ENCODE results near the gene ATP8A2.
"Not testable (repeated sequence)": the region's sequence is repeated elsewhere in the genome, so short reads cannot be mapped to it uniquely, and the experiment has no call there.

ATP8A2 gene

DNA sequence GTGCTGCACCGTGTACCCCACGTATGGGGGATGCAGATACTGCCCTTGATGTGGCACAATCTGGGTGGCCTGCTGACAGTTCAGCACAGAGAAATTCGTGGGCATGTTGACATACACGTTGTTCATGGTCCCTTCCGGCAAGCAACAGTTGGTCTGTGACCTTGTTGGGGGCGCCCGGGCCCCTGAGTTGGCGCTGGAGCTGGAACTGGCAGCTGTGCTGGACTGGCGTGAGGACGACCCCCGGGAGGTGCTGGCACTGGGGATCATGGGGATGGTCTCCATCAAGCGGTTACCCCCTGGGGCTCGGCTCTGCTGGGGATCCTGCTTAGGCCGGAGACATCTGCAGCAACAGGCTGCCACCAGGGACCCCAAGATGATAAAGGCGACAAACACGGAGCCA lies 674.9 kb downstream of the ATP8A2 start:
- intact Hi-C loops (cut with DNase I), result no loop called here
- DNase-seq, result peak in 1 of 10 donors; percentile 69

- intact Hi-C loops (cut with DNase I), result no loop called here
- no peak for DNase-seq
These were observed 675.3 kb downstream of the ATP8A2 start for GRCh38 chr13:26047040-26047439.

DNA sequence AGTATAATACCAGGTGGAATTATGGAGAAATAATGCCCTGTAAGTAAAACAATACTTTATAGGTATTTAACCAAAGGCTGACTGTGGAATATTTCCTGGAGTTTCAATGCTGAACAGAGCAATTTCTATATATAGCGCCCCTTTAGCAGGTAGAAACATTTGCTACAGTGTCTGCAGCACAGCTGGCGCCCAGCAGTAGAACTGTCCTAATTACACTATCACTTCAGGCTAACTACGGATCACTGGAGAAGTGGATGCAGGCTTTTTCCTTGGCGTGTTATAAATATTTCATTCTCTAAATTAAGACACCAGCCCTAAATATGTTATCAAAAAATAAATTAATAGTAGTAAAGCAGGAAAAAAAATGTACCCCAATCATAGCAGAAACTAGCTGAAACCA lies 677.0 kb downstream of the ATP8A2 start:
- DNase-seq, result no peak
- intact Hi-C loops (cut with DNase I), result no loop called here

DNA sequence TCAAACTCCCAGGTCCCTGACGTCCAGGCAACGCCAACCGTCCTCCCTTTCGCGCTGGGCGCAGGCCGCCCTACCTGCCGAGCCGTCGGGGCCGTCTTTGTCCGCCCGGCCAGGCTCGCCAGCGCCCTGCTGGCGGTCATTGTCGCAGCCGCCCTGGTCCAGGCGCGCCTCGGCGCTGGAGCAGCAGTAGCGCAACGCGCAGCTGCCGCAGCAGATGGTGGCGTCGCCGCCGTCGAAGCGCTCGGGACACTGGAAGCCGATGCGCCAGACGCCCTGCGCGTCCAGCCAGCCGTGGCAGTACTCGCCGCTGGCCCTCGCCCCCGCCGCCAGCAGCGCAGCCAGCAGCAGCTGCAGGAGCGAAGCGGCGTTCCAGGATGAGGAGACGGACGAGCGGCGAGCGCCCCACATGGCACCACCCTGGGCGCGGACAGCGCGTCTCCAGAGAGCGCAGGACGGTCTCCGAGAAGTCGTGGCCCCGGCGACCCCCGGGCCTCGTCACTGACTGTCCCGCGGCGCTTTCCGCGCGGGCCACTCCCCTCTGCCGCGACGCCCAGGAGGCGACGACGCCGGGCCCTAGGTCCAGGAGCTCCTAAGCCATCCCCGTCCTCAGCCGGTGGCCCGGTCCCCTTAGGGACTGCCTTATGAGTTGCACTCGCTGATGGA lies 678.9 kb downstream of the ATP8A2 start:
- intact Hi-C loops (cut with DNase I), result no loop called here
- peak in 6 of 10 donors; percentile 17 to 93 (median 56) for DNase-seq

GRCh38 chr13:26051231-26051656 lies 679.5 kb downstream of the ATP8A2 start:
- DNase-seq, result peak in 3 of 10 donors; percentile 41 to 83 (median 50)
- intact Hi-C loops (cut with DNase I), result no loop called here

DNA sequence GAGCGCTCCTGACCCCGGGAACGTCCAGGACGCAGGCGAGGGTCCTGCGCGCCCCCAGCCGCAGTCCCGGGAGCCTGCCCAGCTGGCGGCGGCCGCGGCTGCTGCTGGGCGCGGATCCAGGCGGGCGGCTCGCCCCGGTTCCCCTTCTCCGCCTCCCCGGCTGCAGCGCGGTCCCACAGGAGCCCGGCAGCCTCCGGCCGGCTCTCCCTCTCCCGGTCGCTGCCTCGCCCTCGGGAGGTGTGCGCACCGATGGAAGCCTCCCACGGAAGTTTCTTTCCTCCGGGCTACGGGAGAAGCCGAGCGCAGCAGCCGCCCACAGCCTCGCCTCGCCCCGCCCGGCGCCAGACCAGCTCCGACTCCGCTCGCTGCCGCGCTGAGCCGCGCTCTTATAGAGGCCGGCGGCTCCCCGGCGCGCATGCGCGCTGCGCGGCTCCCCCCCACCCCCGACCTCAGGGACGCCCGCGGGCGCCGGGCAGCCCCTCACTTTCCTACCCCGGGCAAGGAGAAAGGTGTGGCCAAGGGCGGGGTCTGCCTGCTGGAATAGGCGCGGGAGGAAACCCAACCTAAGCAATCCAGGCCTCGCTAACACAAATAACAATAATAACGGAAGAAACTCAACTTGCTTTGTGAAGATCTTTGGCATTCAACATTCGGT lies 680.0 kb downstream of the ATP8A2 start, which contains the start of gene SHISA2:
Gene SHISA2 (minus strand): TSS at position 360 of the 655 bp plus-strand sequence. CDS start 1,041 bp downstream, outside the sequence.
- DNase-seq, result peak in 8 of 10 donors; percentile 21 to 92 (median 46)
- intact Hi-C loops (cut with DNase I), result no loop called here

GRCh38 chr13:26052337-26052736 lies 680.6 kb downstream of the ATP8A2 start:
- intact Hi-C loops (cut with DNase I), result no loop called here
- DNase-seq, result peak in 1 of 10 donors; percentile 76

DNA sequence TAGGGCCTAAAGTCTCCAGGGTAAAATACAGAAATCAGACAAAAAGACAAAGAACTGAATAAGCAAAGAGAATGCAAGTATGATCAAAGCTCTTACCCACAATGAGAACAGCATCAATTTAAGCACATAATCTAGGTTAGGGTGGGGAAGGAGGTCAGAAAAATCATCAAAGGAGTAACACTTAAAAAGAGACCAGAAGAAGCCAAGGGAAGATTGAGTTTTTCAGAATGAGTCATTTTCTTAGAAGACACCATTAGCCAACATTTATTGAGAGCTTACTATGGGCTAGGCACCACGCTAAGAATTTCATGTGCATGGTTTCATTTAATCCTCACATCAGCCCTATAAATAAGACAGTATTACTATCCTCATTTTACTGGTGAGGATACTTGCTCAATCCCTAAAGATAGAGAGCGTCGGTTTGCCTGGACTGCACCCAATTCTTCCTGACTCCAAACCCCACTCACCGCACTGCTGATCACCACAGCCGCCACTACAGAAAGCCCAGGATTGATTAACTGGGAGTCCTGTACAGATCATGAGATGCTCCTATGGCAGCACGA lies 681.7 kb downstream of the ATP8A2 start:
- intact Hi-C loops (cut with DNase I), result no loop called here
- no peak for DNase-seq

DNA sequence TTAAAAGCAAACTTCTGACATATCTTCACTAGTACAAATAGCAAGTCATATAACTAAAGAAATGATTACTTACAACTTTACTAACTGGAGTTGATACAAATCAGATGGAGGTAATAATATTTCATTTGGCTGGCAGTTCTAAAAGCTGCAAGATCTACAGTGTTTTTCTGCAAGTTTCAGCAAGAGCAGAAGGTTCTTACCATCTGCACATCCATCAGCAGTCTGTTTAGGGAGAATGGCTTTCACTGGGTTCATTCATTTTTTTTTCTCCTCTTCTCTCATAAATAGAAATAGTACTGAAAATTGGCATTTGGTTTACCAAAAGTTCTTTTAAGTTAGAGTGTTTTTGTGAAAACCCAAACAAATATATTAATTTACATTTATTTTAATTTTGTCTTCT lies 683.1 kb downstream of the ATP8A2 start:
- no peak for DNase-seq
- intact Hi-C loops (cut with DNase I), result no loop called here

GRCh38 chr13:26058704-26059103 lies 686.9 kb downstream of the ATP8A2 start:
- intact Hi-C loops (cut with DNase I), result no loop called here
- no peak for DNase-seq

- no peak for DNase-seq
- intact Hi-C loops (cut with DNase I), result no loop called here
These were observed 688.6 kb downstream of the ATP8A2 start for GRCh38 chr13:26060357-26060756.

- DNase-seq, result no peak
- intact Hi-C loops (cut with DNase I), result no loop called here
These were observed 689.5 kb downstream of the ATP8A2 start for GRCh38 chr13:26061256-26061655.

GRCh38 chr13:26061947-26062346 lies 690.2 kb downstream of the ATP8A2 start:
- no peak for DNase-seq
- intact Hi-C loops (cut with DNase I), result loop anchor here (2.0 kb wide), 1 partner anchor 487 kb away; no protein-coding TSS in a partner anchor

DNA sequence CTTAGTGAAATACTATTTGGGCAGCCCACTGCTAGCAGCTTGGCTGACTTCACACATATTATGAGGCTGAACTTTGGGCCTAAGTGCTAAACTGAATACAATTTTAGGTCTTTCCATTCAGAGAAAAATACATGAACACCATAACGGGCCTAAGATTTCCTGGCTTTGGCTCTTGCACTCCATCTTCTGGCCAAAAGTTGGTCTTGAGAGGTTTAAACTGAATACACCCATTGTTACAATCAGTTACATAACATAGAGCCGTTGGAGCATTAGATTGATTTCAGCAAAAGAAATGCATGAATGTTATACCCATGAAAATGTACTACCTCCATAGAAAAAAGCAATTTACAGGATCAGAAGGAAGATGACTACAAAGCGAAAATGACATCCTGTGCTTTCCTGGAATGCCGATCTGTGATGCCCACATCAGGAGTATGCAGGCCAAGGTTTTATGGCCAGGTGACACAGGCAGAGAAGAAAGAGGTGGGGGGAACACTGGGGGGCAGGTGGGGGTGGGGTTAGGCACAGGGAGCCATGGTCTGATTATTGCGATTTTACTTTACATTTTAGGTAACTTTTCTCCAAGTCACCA lies 691.2 kb downstream of the ATP8A2 start:
- intact Hi-C loops (cut with DNase I), result loop anchor here (2.0 kb wide), 1 partner anchor 488 kb away; no protein-coding TSS in a partner anchor
- peak in 4 of 10 donors; percentile 34 to 85 (median 56) for DNase-seq

DNA sequence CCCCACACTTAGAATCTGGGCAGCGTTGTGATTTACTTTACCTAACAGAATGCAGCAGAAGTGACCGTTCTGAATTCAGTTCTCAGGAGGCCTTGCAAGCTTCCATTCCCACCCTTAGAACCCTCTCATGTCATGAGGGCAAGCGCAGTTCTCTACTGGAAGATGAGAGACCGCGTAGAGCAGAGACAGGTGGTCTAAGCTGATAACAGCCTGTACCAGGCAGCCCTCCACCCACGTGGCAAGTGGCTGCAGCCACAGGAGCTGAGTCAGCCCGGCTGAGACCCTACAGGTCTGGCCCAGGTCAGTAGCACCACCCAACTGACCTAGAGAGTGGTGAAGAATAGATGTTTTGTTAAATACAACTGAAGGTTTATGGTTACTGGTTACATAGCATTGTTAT lies 694.7 kb downstream of the ATP8A2 start:
- intact Hi-C loops (cut with DNase I); DNase-seq: not testable (repeated sequence)

DNA sequence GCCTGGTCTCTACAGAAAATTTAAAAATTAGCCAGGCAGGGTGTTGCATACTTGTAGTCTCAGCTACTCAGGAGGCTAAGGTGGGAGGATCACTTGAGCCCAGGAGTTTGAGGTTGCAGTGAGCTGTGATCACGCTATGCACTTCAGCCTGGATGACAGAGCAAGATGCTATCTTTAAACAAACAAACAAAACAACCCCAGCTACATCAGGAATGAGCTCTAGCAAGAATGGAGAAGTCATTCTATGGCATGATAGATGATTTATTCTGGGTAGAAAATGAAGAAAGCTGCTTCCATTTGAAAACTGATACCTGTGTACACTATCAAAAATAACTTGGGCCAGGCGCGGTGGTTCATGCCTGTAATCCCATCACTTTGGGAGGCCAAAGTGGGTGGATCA lies 695.8 kb downstream of the ATP8A2 start:
- intact Hi-C loops (cut with DNase I), result no loop called here
- DNase-seq, result no peak

DNA sequence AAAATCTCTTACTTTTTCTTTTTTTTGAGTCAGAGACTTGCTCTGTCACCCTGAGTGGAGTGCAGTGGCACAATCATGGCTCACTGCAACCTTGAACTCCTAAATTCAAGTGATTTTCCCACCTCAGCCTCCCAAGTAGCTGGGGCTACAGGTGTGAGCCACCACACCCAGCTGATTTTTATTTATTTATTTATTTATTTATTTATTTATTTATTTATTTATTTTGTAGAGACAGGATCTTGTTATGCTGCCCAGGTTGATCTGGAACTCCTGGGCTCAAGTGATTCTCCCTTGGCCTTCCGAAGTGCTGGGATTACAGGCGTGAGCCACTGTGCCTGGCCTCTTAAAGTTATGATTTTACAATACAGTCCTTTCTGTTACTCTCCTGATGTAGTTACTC lies 696.6 kb downstream of the ATP8A2 start:
- intact Hi-C loops (cut with DNase I); DNase-seq: not testable (repeated sequence)

DNA sequence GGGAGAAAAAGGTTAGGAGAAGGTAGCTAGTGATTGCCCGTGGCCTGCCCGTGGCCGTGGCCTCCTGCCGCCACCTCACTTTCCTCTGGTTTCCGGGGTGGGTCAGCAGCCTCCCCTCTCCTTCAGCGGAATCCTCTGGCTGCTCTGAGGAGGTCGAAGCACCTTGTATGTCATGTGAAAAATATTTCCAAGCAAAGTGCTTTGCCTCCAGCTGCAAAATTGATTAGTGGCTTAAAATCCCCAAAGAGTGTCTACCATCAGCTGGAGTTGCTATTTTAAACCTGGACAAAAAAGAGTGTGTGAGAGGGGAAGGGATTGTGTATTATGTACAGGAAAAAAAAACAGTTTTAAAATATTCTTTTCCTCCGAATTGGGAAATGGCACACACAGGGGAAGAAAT lies 697.9 kb downstream of the ATP8A2 start:
- intact Hi-C loops (cut with DNase I); DNase-seq: not testable (repeated sequence)

GRCh38 chr13:26071691-26072090 lies 699.9 kb downstream of the ATP8A2 start:
- DNase-seq, result no peak
- intact Hi-C loops (cut with DNase I), result no loop called here

DNA sequence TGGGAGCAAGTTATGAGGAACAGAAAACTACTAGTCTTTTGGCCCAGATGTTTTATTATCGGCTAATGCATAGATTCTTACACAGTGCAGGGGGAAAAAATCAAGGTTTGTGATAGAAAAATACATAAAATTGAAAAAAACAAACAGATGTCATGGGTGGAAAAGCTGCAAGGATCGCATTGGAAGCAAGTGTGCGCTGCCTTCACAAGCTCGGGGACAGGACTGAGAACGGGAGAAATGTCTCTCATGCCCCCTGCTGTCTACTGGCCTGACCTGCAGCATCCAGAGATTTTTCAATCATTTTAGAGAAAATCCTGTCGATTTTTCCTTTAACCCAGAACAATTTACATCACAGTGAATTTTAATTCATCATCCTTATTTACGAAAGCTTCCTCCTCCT lies 700.6 kb downstream of the ATP8A2 start:
- DNase-seq; intact Hi-C loops (cut with DNase I): not testable (repeated sequence)

DNA sequence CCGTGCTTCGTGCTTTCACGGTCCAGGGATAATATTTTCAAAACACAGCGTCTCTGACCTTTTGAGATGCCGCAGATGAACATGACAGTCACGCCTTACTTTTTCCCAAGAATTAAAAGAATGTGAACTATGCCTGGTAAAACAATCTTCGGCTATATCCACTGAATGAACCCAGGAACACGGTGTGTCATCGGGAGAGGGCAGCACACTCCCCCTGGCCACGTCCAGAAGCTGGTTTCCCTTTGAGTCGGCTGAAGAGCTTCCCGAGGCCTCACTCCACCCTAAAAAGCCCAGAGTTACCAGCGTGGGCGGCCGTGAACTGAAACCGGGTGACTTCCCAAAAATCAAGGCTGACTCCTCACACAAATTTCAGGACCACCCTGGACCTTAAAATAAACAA lies 702.9 kb downstream of the ATP8A2 start:
- intact Hi-C loops (cut with DNase I), result no loop called here
- no peak for DNase-seq

Measured in posterior cingulate gyrus (tissue), 11 donors.